GM23248 (cell line): ENCODE results near the gene ANKRD6. TPM values are rescaled to one million over a fixed set of nuclear protein-coding genes. Genes with fewer than 3 reads are reported as not detected.

Experiments used
- DNase-seq: peaks from one replicate; pipeline ENCODE4 v3.0.0-alpha.2; 2015
- H2AFZ ChIP-seq: fragments of 200-600 bp; sonication (generic); 2 replicates; pipeline ENCODE4 v1.6.1; 2016; ENCODE audit warnings: antibody characterized with exemption
- H3F3A ChIP-seq: fragments of 200-600 bp; sonication (generic); 2 replicates; pipeline ENCODE4 v1.6.1; 2016; ENCODE audit warnings: mild to moderate bottlenecking, antibody characterized with exemption, mixed run types; ENCODE audit not compliant: insufficient read depth
- H3K27ac ChIP-seq: fragments of 200-600 bp; sonication (generic); 2 replicates; pipeline ENCODE4 v1.5.1; 2016; ENCODE audit warnings: mild to moderate bottlenecking
- H3K27me3 ChIP-seq: fragments of 200-600 bp; sonication (generic); replicated peaks from 2 replicates; pipeline ENCODE4 v1.6.1; 2016; ENCODE audit warnings: mild to moderate bottlenecking; ENCODE audit not compliant: insufficient read depth
- H3K36me3 ChIP-seq: fragments of 200-600 bp; sonication (generic); 2 replicates; pipeline ENCODE4 v1.6.1; 2016; ENCODE audit warnings: low read depth, mild to moderate bottlenecking
- H3K4me1 ChIP-seq: fragments of 200-600 bp; sonication (generic); 2 replicates; pipeline ENCODE4 v1.6.1; 2016; ENCODE audit warnings: mild to moderate bottlenecking; ENCODE audit not compliant: insufficient read depth
- H3K4me2 ChIP-seq: fragments of 200-600 bp; sonication (generic); one replicate; pipeline ENCODE4 v1.6.1; 2016; ENCODE audit warnings: mild to moderate bottlenecking; ENCODE audit not compliant: unreplicated experiment
- H3K4me3 ChIP-seq: fragments of 200-600 bp; sonication (generic); 2 replicates; pipeline ENCODE4 v1.5.1; 2016; ENCODE audit warnings: mild to moderate bottlenecking
- H3K79me2 ChIP-seq: fragments of 200-600 bp; sonication (generic); 2 replicates; pipeline ENCODE4 v1.6.1; 2016; ENCODE audit warnings: mild to moderate bottlenecking; ENCODE audit not compliant: insufficient read depth
- H3K9ac ChIP-seq: fragments of 200-600 bp; sonication (generic); 2 replicates; pipeline ENCODE4 v1.6.1; 2016; ENCODE audit warnings: mild to moderate bottlenecking
- H3K9me2 ChIP-seq: fragments of 200-600 bp; sonication (generic); 2 replicates; pipeline ENCODE4 v1.6.1; 2016; ENCODE audit warnings: mixed run types, mild to moderate bottlenecking, moderate library complexity; ENCODE audit not compliant: insufficient read depth
- H3K9me3 ChIP-seq: fragments of 200-600 bp; sonication (generic); one replicate; pipeline ENCODE4 v1.6.1; 2017; ENCODE audit warnings: low read depth
- H4K20me1 ChIP-seq: fragments of 200-600 bp; sonication (generic); 2 replicates; pipeline ENCODE4 v1.6.0; 2016; ENCODE audit not compliant: insufficient read depth
- EZH2 ChIP-seq: fragments of 200-600 bp; sonication (generic); IDR thresholded peaks from 2 replicates; pipeline ENCODE4 v1.6.1; 2018; ENCODE audit warnings: antibody characterized with exemption, mild to moderate bottlenecking; ENCODE audit not compliant: insufficient read depth, poor library complexity, severe bottlenecking
- EZH2phosphoT487 ChIP-seq: fragments of 200-600 bp; sonication (generic); IDR thresholded peaks from 2 replicates; pipeline ENCODE4 v1.6.1; 2018; ENCODE audit warnings: antibody characterized with exemption, moderate library complexity, mild to moderate bottlenecking, low read depth; ENCODE audit not compliant: insufficient read depth
- WGBS, 2 experiments: methylation state at CpG; one replicate each; pipeline ENCODE4 v1.1.6; 2015 to 2017; ENCODE audit warnings: low lambda C conversion rate in 2 of 2, low coverage in 1 of 2; ENCODE audit errors: missing lambda C conversion rate in 2 of 2; 5-methylcytosine and 5-hydroxymethylcytosine counted together
- in situ Hi-C: fragments of 300-500 bp; cut with MboI; formaldehyde crosslinking; loops from 2 replicates; pipeline ENCODE4 v1.15.0; 2020
- polyA plus RNA-seq: library from polyadenylated mRNA; unstranded; fragments of >200 nt; fragmentation: Nextera tagmentation; extraction: Ambion mirVana; gene quantifications from 2 replicates; pipeline ENCODE4 v1.2.1, GENCODE V29; 2016
- total RNA-seq: library from RNA; depleted of rRNA; stranded (reverse); fragments of >200 nt; shearing (Covaris generic); gene quantifications from 2 replicates; pipeline ENCODE4 v1.2.3, GENCODE V29; 2014

Gene ANKRD6
- total and polyA plus RNA-seq, 2 experiments from 2014 or later, result 0.54 to 12.4 TPM

DNA sequence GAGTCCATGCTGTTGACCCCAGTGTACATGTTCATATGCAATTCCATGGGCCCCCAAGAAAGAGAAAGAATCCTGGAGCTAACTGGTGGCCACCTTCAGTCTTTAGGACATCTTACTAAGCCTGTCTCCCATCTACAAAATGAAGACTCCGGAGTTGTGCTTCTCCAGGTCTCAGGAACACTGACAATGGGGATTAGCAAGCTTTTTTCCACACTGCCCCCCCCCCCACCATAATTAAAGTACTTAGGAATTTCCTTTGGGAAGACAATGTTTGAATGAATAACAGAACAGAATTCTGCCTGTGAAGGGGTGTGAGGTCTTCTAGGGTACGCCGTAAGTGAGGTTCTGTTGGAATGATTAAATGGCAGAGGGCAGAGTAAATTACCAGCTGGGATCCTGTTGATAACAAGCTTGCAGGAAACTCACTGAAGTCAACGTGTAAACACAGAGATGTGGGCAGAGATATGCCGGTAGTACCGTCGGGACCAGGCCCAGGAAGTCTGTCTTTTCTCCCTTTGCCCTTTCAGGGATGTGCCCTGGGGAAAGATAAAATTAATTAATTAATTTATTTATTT is 63.1 kb downstream of the ANKRD6 start:
- Histone ChIP-seq H3K4me3 (no peak overlapping the region), H3K9ac (no peak overlapping the region), H3K4me2 (no peak overlapping the region), H3K27me3 (no peaks in the 10 kb centered on the region; the same call in 1 of the 2 replicates), H4K20me1 (no peaks in the 10 kb centered on the region), H3K9me2 (no peaks in the 10 kb centered on the region), H2AFZ (no peak overlapping the region), H3F3A (no peaks in the 10 kb centered on the region), H3K27ac (no peak overlapping the region), H3K9me3 (no peaks in the 10 kb centered on the region), H3K79me2 (no peaks in the 10 kb centered on the region), H3K36me3 (no peaks in the 10 kb centered on the region), H3K4me1 (no peaks in the 10 kb centered on the region)
- TF ChIP-seq EZH2, result no peak
- TF ChIP-seq EZH2phosphoT487, result no peak
- DNase-seq, result no peak
- in situ Hi-C loops, result no loop called here
- 79 to 80% methylated on average over 7 of the region's 7 CpGs for WGBS, 2 experiments

DNA sequence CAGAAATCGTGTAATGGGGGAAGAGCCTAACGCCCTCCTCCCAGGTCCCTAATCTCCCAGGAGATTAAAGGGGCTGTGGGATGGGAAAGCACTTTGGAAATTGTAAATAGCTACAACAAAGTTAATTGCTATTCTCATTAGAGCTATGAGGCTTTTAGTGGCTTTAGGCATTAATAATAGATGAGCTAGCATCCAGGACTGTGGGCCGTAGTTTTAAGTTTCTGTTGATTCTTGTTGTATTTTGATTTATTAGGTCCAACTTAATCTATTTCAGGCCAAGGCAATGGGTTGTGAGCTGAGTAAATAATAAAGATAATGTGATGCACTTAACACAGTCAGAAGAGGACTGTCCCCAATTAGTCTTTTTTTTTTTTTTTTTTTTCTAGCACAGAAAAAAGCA is 67.7 kb downstream of the ANKRD6 start:
- Histone ChIP-seq H2AFZ (no peak overlapping the region), H3K36me3 (no peaks in the 10 kb centered on the region), H3K4me3 (no peak overlapping the region), H3K9me3 (no peaks in the 10 kb centered on the region), H4K20me1 (no peaks in the 10 kb centered on the region), H3K4me1 (no peaks in the 10 kb centered on the region), H3K4me2 (no peak overlapping the region), H3K27me3 (no peaks in the 10 kb centered on the region; the same call in 1 of the 2 replicates), H3K9me2 (no peaks in the 10 kb centered on the region), H3K79me2 (no peaks in the 10 kb centered on the region), H3K9ac (no peak overlapping the region), H3F3A (no peaks in the 10 kb centered on the region), H3K27ac (no peak overlapping the region)
- no peak for DNase-seq
- WGBS, 2 experiments, result 65 to 71% methylated on average over 3 of the region's 3 CpGs
- in situ Hi-C loops, result no loop called here
- TF ChIP-seq EZH2phosphoT487, result no peak
- no peak for TF ChIP-seq EZH2

- Histone ChIP-seq H3K4me3 (no peak overlapping the region), H3K27me3 (no peaks in the 10 kb centered on the region; the same call in 1 of the 2 replicates), H4K20me1 (no peaks in the 10 kb centered on the region), H3K9ac (no peak overlapping the region), H3K4me1 (no peaks in the 10 kb centered on the region), H3K4me2 (no peak overlapping the region), H3K9me2 (no peaks in the 10 kb centered on the region), H2AFZ (no peak overlapping the region), H3K9me3 (no peaks in the 10 kb centered on the region), H3K27ac (no peak overlapping the region), H3F3A (no peaks in the 10 kb centered on the region), H3K79me2 (no peaks in the 10 kb centered on the region), H3K36me3 (no peaks in the 10 kb centered on the region)
- in situ Hi-C loops, result no loop called here
- 47 to 48% methylated on average over 3 of the region's 3 CpGs for WGBS, 2 experiments
- DNase-seq, result no peak
- TF ChIP-seq EZH2phosphoT487, result no peak
- TF ChIP-seq EZH2, result no peak
Measured at GRCh38 chr6:89501222-89501621, 68.3 kb downstream of the ANKRD6 start.

- Histone ChIP-seq H3K4me2 (no peak overlapping the region), H3F3A (no peaks in the 10 kb centered on the region), H4K20me1 (no peaks in the 10 kb centered on the region), H3K9me2 (no peaks in the 10 kb centered on the region), H2AFZ (no peak overlapping the region), H3K27me3 (no peaks in the 10 kb centered on the region; the same call in 1 of the 2 replicates), H3K9me3 (no peaks in the 10 kb centered on the region), H3K27ac (no peak overlapping the region), H3K36me3 (no peaks in the 10 kb centered on the region), H3K4me1 (no peaks in the 10 kb centered on the region), H3K79me2 (no peaks in the 10 kb centered on the region), H3K4me3 (no peak overlapping the region), H3K9ac (no peak overlapping the region)
- 29 to 32% methylated on average over 2 of the region's 2 CpGs for WGBS, 2 experiments
- no peak for DNase-seq
- in situ Hi-C loops, result no loop called here
- TF ChIP-seq EZH2 (no peak), EZH2phosphoT487 (no peak)
Measured at GRCh38 chr6:89501753-89502152, 68.8 kb downstream of the ANKRD6 start.
